Measurements from ENCODE around the gene CEP112.

- TF ChIP-seq, protein P1, sequence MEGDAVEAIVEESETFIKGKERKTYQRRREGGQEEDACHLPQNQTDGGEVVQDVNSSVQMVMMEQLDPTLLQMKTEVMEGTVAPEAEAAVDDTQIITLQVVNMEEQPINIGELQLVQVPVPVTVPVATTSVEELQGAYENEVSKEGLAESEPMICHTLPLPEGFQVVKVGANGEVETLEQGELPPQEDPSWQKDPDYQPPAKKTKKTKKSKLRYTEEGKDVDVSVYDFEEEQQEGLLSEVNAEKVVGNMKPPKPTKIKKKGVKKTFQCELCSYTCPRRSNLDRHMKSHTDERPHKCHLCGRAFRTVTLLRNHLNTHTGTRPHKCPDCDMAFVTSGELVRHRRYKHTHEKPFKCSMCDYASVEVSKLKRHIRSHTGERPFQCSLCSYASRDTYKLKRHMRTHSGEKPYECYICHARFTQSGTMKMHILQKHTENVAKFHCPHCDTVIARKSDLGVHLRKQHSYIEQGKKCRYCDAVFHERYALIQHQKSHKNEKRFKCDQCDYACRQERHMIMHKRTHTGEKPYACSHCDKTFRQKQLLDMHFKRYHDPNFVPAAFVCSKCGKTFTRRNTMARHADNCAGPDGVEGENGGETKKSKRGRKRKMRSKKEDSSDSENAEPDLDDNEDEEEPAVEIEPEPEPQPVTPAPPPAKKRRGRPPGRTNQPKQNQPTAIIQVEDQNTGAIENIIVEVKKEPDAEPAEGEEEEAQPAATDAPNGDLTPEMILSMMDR (IDR thresholded peaks at IDR 0.05; ENCODE audit: low read depth, low read length): no peak
- TF ChIP-seq POLR2A (IDR thresholded peaks at IDR 0.05; ENCODE audit: extremely low read depth, insufficient read length) (no peak), MAX (IDR thresholded peaks at IDR 0.05; ENCODE audit: low read depth, low read length) (no peak)
Observed at GRCh38 chr17:65697661-65698060, 494.3 kb downstream of the CEP112 start.

Measured in NB4 (cell line).